IMR-90 (cell line): Measurements from ENCODE around the gene EPAS1. TPM values are rescaled to one million over a fixed set of nuclear protein-coding genes. Genes with fewer than 3 reads are reported as not detected.

Experiments used
- ATAC-seq: fragments of 200-7000 bp; cut with Tn5 transposase; 2 replicates; pipeline ENCODE4 v1.9.1; 2020; ENCODE audit warnings: low read depth, mild to moderate bottlenecking, moderate library complexity
- BruUV-seq: library from RNA; stranded (reverse); fragments of 400-500 nt; replicated peaks from 2 replicates; lab custom pipeline; 2021; lab: Mats Ljungman, UMichigan
- CTCF ChIA-PET: fragments of 300-600 bp; formaldehyde crosslinking; extraction: SDS; loops from one replicate; lab custom pipeline; 2021; ENCODE audit warnings: antibody characterized with exemption; lab: Yijun Ruan, JAX
- POLR2A ChIA-PET: fragments of 300-600 bp; sonication (Branson Sonifier 250); formaldehyde crosslinking; loops from one replicate; lab custom pipeline; 2022; ENCODE audit warnings: antibody characterized with exemption; ENCODE audit not compliant: unreplicated experiment; lab: Charles Lee
- DNase-seq: peaks from one replicate; pipeline ENCODE4 v3.0.0; 2013
- H2AFZ ChIP-seq: replicated peaks from 2 replicates; pipeline ENCODE3; 2013; ENCODE audit warnings: low read length, mild to moderate bottlenecking; ENCODE audit not compliant: poor library complexity
- H2AK5ac ChIP-seq: 2 replicates; pipeline ENCODE4 v1.6.1; 2013; ENCODE audit warnings: low read depth, low read length, inconsistent platforms
- H2AK9ac ChIP-seq: replicated peaks from 2 replicates; pipeline ENCODE3; 2013; ENCODE audit warnings: mild to moderate bottlenecking, low read depth, low read length, moderate library complexity; ENCODE audit not compliant: poor library complexity
- H2BK120ac ChIP-seq: 2 replicates; pipeline ENCODE4 v1.6.1; 2013; ENCODE audit warnings: low read depth, low read length, inconsistent platforms
- H2BK15ac ChIP-seq: 3 replicates; pipeline ENCODE4 v1.6.1; 2013; ENCODE audit warnings: low read depth, low read length, inconsistent platforms
- H2BK20ac ChIP-seq: 2 replicates; pipeline ENCODE4 v1.6.1; 2013; ENCODE audit warnings: low read depth, mild to moderate bottlenecking, inconsistent platforms, low read length, moderate library complexity
- H2BK5ac ChIP-seq: 2 replicates; pipeline ENCODE4 v1.6.1; 2013; ENCODE audit warnings: mild to moderate bottlenecking, low read depth, low read length, inconsistent platforms; ENCODE audit not compliant: poor library complexity, severe bottlenecking
- H3K14ac ChIP-seq: replicated peaks from 2 replicates; pipeline ENCODE4 v1.6.1; 2013; ENCODE audit warnings: low read depth, low read length, inconsistent platforms
- H3K18ac ChIP-seq: 2 replicates; pipeline ENCODE4 v1.6.1; 2013; ENCODE audit warnings: low read depth, low read length, control low read depth
- H3K23ac ChIP-seq: 2 replicates; pipeline ENCODE4 v1.6.1; 2013; ENCODE audit warnings: low read depth, low read length, inconsistent platforms
- H3K27ac ChIP-seq: 2 replicates; pipeline ENCODE4 v1.5.1; 2013; ENCODE audit warnings: mild to moderate bottlenecking, control low read depth, low read length; ENCODE audit not compliant: insufficient read depth
- H3K27me3 ChIP-seq: 2 replicates; pipeline ENCODE4 v1.6.1; 2013; ENCODE audit warnings: low read length; ENCODE audit not compliant: control insufficient read depth, insufficient read depth
- H3K36me3 ChIP-seq: 2 replicates; pipeline ENCODE4 v1.6.1; 2013; ENCODE audit warnings: low read length, mixed read lengths; ENCODE audit not compliant: control insufficient read depth, insufficient read depth
- H3K4ac ChIP-seq: 2 replicates; pipeline ENCODE4 v1.6.1; 2013; ENCODE audit warnings: low read depth, low read length, inconsistent platforms
- H3K4me1 ChIP-seq: 2 replicates; pipeline ENCODE4 v1.6.1; 2013; ENCODE audit warnings: low read length, mixed read lengths; ENCODE audit not compliant: control insufficient read depth, insufficient read depth
- H3K4me2 ChIP-seq: 2 replicates; pipeline ENCODE4 v1.6.1; 2013; ENCODE audit warnings: low read depth, mild to moderate bottlenecking, control low read depth, low read length, moderate library complexity
- H3K4me3 ChIP-seq: 2 replicates; pipeline ENCODE4 v1.5.1; 2013; ENCODE audit warnings: low read depth, mild to moderate bottlenecking, control low read depth, low read length, moderate library complexity; ENCODE audit not compliant: insufficient read depth
- H3K56ac ChIP-seq: 2 replicates; pipeline ENCODE4 v1.6.1; 2013; ENCODE audit warnings: low read length, inconsistent platforms; ENCODE audit not compliant: insufficient read depth; ENCODE audit errors: extremely low read depth
- H3K79me1 ChIP-seq, 2 experiments: 2 replicates each; pipeline ENCODE4 v1.6.1; 2013; ENCODE audit warnings: low read length in 2 of 2, inconsistent platforms in 1 of 2, low read depth in 1 of 2
- H3K9ac ChIP-seq: 2 replicates; pipeline ENCODE4 v1.6.1; 2013; ENCODE audit warnings: low read depth, low read length, control low read depth
- H3K9me1 ChIP-seq: 2 replicates; pipeline ENCODE4 v1.6.1; 2013; ENCODE audit warnings: low read length, inconsistent platforms; ENCODE audit not compliant: insufficient read depth
- H3K9me3 ChIP-seq: 2 replicates; pipeline ENCODE4 v1.6.1; 2013; ENCODE audit warnings: low read length; ENCODE audit not compliant: control insufficient read depth, insufficient read depth
- H4K20me1 ChIP-seq: 2 replicates; pipeline ENCODE4 v1.6.1; 2013; ENCODE audit warnings: low read length, inconsistent platforms; ENCODE audit not compliant: insufficient read depth
- H4K5ac ChIP-seq: 2 replicates; pipeline ENCODE4 v1.6.1; 2013; ENCODE audit warnings: mild to moderate bottlenecking, low read depth, low read length, control low read depth
- H4K8ac ChIP-seq, 2 experiments: 2 replicates each; pipeline ENCODE4 v1.6.1; 2013; ENCODE audit warnings: low read depth in 2 of 2, low read length in 2 of 2, control low read depth in 1 of 2, inconsistent platforms in 1 of 2
- H4K91ac ChIP-seq: 2 replicates; pipeline ENCODE4 v1.6.1; 2013; ENCODE audit warnings: low read depth, low read length, inconsistent platforms; ENCODE audit not compliant: insufficient read depth
- POLR2A ChIP-seq: IDR thresholded peaks from 2 replicates; pipeline ENCODE4 v1.6.1; 2012; ENCODE audit warnings: mild to moderate bottlenecking, low read depth, low read length
- RFX5 ChIP-seq: IDR thresholded peaks from 2 replicates; pipeline ENCODE4 v1.8.0; 2012; ENCODE audit warnings: low read depth, mild to moderate bottlenecking, low read length, moderate library complexity
- WGBS, 2 experiments: methylation state at CpG; one replicate each; pipeline versions ENCODE4 v1.1.5 to v1.1.7; 2013; ENCODE audit warnings: missing lambda C conversion rate in 2 of 2; ENCODE audit not compliant: insufficient read length in 1 of 2; ENCODE audit errors: extremely low coverage in 2 of 2; 5-methylcytosine and 5-hydroxymethylcytosine counted together
- dilution Hi-C: fragments of 300-500 bp; cut with HindIII; formaldehyde crosslinking; loops from one replicate; pipeline ENCODE4 v1.14.3; 2018; ENCODE audit warnings: low sequenced_read_pairs; ENCODE audit not compliant: unreplicated experiment
- in situ Hi-C: fragments of 300-500 bp; cut with MboI; formaldehyde crosslinking; loops from 3 replicates; pipeline ENCODE4 v1.14.3; 2019; ENCODE audit warnings: low sequenced_read_pairs, inconsistent platforms, mixed read lengths
- intact Hi-C: fragments of 100-400 bp; cut with micrococcal nuclease; formaldehyde crosslinking; loops from 2 replicates; pipeline ENCODE4 v1.10.0; 2022
- polyA plus RNA-seq, 3 experiments: library from polyadenylated mRNA; depleted of rRNA; stranded (reverse); fragments of >200 nt; gene quantifications; 2 replicates each; pipeline ENCODE4 v1.2.3, GENCODE V29; 2012; ENCODE audit warnings: low replicate concordance in 1 of 3
- total RNA-seq: library from RNA; depleted of rRNA; stranded (reverse); fragments of >200 nt; gene quantifications from 2 replicates; pipeline ENCODE4 v1.2.3, GENCODE V29; 2012

The EPAS1 gene
- total and polyA plus RNA-seq, 2 of the 4 experiments (the other 2 are of a cell fraction), result 40.7 to 120 TPM

- Histone ChIP-seq H3K27me3 (no peaks in the 10 kb centered on the region), H4K5ac (no peak overlapping the region), H3K4me1 (peaks cover 24% of the 10 kb centered on the region), H3K56ac (no peak overlapping the region), H2BK15ac (no peak overlapping the region), H3K9me3 (no peaks in the 10 kb centered on the region), H2BK5ac (no peak overlapping the region), H3K9me1 (peaks cover 19% of the 10 kb centered on the region), H3K9ac (no peak overlapping the region), H4K91ac (no peak overlapping the region), H3K36me3 (peaks cover 86% of the 10 kb centered on the region), H3K27ac (no peak overlapping the region), H3K23ac (no peak overlapping the region), H3K4me2 (no peak overlapping the region), H3K18ac (no peak overlapping the region), H3K79me1 (peaks cover 0 to 22% of the 10 kb centered on the region in 2 experiments; a peak in 2 of 4 replicates), H2AFZ (no peak overlapping the region), H2BK120ac (no peak overlapping the region), H2AK5ac (no peak overlapping the region), H4K8ac (no peak overlapping the region), H4K20me1 (no peaks in the 10 kb centered on the region; the same call in 1 of the 2 replicates), H3K14ac (no peak overlapping the region), H3K4me3 (no peak overlapping the region), H2BK20ac (no peak overlapping the region), H3K4ac (no peak overlapping the region), H2AK9ac (no peak overlapping the region)
- no CpG with 5 or more reads among the region's 1 CpG for WGBS, 2 experiments
- CTCF ChIA-PET, result no interaction called here
- in situ Hi-C loops, result no loop called here
- TF ChIP-seq POLR2A (no peak), RFX5 (no peak)
- POLR2A ChIA-PET, result no interaction called here
- ATAC-seq, result no peak
- intact Hi-C loops, result no loop called here
- dilution Hi-C loops, result no loop called here
- BruUV-seq, result no TSS peak
- no peak for DNase-seq
These were observed 85.8 kb downstream of the EPAS1 start for GRCh38 chr2:46383113-46383395.
